HG03342 (cell line): Measurements from ENCODE around the gene XPO1.

ENCODE experiments used
- ATAC-seq: cut with Tn5 transposase; IDR thresholded peaks from one replicate; pipeline ENCODE4 v1.9.1; 2021; ENCODE audit warnings: mild to moderate bottlenecking, moderate library complexity; ENCODE audit not compliant: unreplicated experiment

XPO1 gene

DNA sequence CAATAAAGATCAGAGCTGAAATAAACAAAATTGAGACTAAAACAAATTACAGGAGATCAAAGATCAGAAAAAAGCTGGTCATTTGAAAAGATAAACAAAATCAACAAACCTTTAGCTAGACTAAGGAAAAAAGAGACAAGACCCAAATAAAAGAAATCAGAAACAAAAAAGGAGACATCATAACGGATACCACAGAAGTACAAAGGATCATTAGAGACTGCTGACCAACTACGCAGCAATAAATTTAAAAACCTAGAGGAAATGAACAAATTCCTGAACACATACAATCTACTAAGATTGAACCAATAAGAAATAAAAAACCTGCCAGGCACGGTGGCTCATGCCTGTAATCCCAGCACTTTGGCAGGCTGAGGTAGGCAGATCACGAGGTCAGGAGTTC is 101.0 kb downstream of the XPO1 start:
- no peak for ATAC-seq

DNA sequence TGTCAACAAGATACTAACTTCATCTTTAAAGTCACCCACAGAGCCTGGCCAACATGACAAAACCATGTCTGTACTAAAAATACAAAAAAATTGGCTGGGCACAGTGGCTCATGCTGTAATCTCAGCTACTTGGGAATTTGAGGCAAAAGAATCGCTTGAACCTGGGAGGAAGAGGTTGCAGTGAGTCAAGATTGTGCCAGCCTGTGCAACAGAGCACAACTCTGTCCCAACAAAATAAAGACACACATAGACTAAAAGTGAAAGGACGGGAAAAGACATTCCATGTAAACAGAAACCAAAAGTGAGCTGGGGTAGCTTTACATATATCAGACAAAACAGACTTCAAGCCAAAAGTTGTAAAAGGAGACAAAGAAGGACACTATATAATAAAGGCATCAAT is 102.1 kb downstream of the XPO1 start:
- no peak for ATAC-seq

DNA sequence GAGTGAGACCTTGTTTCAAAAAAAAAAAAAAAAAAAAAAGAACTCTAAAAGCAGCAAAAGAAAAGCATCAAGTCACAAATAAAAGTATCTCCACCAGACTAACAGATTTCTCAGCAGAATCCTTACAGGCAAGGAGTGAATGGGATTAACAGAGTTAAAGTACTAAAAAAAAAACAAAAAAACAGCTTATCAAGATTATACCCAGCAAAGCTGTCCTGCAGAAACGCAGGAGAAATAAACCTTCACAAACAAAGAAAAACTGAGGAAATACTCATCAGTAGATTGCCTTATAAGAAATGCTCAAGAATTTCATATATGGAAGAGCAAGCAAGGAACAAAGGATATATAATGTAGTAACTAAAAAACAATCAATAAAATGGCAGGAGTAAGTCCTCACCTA is 102.9 kb downstream of the XPO1 start:
- no peak for ATAC-seq

DNA sequence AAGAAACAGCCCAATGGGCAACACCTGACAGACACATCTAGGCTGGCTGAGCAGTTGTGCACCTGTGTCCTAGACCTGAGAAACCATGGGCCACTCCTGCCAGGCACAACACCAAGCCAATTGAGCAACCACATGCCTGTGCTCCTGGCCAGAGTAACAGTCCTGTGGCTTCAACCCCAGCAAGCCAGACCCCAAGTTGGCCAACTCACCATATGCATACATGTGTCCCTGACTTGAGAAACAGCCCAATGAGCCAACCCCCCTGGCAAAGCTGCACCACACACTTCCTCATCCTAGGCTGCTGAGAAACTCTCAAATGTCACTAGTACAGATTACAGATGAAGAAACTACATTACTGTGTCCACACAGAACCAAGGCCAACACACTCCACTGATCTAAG is 103.8 kb downstream of the XPO1 start:
- ATAC-seq: no peak

DNA sequence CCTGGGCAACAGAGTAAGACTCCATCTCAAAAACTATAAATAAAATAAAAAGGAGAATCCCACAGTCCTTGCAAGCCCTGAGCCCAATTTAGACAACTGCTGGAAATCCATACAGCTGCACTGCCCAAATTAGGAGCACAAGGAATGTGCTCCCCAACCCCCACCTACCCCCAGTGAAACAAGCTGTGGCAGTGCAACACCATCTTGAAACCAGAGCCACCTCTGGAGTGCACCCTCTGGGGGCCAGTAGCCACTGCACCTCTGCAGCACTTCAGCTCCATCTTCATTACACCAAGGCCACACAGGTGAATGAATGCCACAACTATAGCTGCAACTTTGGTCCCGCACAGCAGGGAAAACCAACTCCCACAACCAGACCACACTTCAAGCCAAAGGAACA is 104.5 kb downstream of the XPO1 start:
- no peak for ATAC-seq

DNA sequence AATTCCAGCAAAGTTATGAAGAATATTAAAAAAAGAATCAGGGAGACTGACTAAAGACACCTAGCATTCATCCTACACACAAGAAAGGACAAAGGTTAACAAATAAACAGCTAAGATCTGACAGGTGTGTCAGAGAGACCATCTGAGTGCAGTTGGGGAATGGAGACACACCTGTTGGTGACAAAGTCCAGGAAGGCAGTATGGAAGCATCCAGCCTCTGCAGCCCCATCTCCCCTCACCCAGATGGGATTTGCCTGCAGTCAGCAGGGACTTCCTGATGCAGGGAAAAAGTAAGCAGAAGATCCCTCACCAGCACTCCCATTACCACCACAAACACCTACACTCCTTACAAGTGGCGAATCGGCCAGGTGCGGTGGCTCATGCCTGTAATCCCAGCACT is 105.2 kb downstream of the XPO1 start:
- ATAC-seq: no peak

DNA sequence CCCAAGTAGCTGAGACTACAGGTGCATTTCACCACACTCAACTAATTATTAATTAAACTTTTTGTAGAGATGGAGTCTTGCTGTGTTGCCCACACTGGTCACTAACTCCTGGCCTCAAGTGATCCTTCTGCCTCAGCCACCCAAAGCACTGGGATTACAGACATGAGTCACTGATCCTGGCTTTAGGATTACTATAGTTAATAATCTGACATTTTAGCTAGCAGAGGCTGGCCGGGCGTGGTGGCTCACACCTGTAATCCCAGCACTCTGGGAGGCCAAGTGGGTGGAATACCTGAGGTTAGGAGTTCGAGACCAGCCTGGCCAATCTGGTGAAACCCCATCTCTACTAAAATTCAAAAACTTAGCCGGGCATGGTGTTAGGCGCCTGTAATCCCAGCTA is 106.8 kb downstream of the XPO1 start:
- no peak for ATAC-seq
